SKM-1 treated with dmso at 0.1 percent for 144 hours (cell line): ENCODE data around the gene TNRC6B.

Experiments used
- DNase-seq: peaks from one replicate; lab custom pipeline; 2025; ENCODE audit not compliant: unreplicated experiment; lab: John Stamatoyannopoulos, UW

The TNRC6B gene

GRCh38 chr22:40212121-40212520 is 34.4 kb downstream of the TNRC6B start:
- DNase-seq, result no peak

GRCh38 chr22:40213478-40213877 is 35.8 kb downstream of the TNRC6B start:
- DNase-seq, result no peak

GRCh38 chr22:40215266-40215665 is 37.5 kb downstream of the TNRC6B start:
- DNase-seq, result peak; percentile 73

GRCh38 chr22:40216041-40216756 is 38.5 kb downstream of the TNRC6B start:
- peak; percentile 17 for DNase-seq

GRCh38 chr22:40218152-40218551 is 40.4 kb downstream of the TNRC6B start:
- no peak for DNase-seq

- DNase-seq, result no peak
These were observed 41.1 kb downstream of the TNRC6B start for GRCh38 chr22:40218723-40219294.

GRCh38 chr22:40220316-40221054 is 42.8 kb downstream of the TNRC6B start:
- DNase-seq, result no peak

- no peak for DNase-seq
These were observed 43.3 kb downstream of the TNRC6B start for GRCh38 chr22:40221055-40221414.

- peak; percentile 5 for DNase-seq
These were observed 45.3 kb downstream of the TNRC6B start for GRCh38 chr22:40222979-40223378.

GRCh38 chr22:40224702-40225101 is 47.0 kb downstream of the TNRC6B start:
- DNase-seq, result no peak

- DNase-seq, result no peak
These were observed 48.9 kb downstream of the TNRC6B start for GRCh38 chr22:40226620-40227019.

GRCh38 chr22:40231618-40232313 is 54.0 kb downstream of the TNRC6B start:
- DNase-seq, result no peak

- DNase-seq, result no peak
These were observed 54.9 kb downstream of the TNRC6B start for GRCh38 chr22:40232624-40233023.

GRCh38 chr22:40233886-40234285 is 56.2 kb downstream of the TNRC6B start:
- DNase-seq, result no peak

GRCh38 chr22:40234658-40235057 is 56.9 kb downstream of the TNRC6B start:
- no peak for DNase-seq

- no peak for DNase-seq
These were observed 57.6 kb downstream of the TNRC6B start for GRCh38 chr22:40235308-40235707.

GRCh38 chr22:40236131-40236665 is 58.5 kb downstream of the TNRC6B start:
- DNase-seq, result no peak

GRCh38 chr22:40237241-40237640 is 59.5 kb downstream of the TNRC6B start:
- DNase-seq, result no peak

- DNase-seq, result no peak
These were observed 60.2 kb downstream of the TNRC6B start for GRCh38 chr22:40237788-40238424.

- DNase-seq, result no peak
These were observed 61.0 kb downstream of the TNRC6B start for GRCh38 chr22:40238425-40239344.
